Astrocyte (in vitro differentiated cells and primary cell): ENCODE measurements around the gene NOLC1.

Experiments used
- EZH2 ChIP-seq: IDR thresholded peaks from 2 replicates; pipeline ENCODE4 v1.6.1; 2012; ENCODE audit warnings: mild to moderate bottlenecking, low read length, inconsistent platforms; ENCODE audit not compliant: insufficient read depth
- TF ChIP-seq, protein P1 (sequence below): IDR thresholded peaks from 2 replicates; pipeline ENCODE4 v1.5.1; 2011; ENCODE audit warnings: low read depth, mild to moderate bottlenecking, inconsistent platforms, low read length, moderate library complexity; ENCODE audit not compliant: insufficient read depth

DNA sequence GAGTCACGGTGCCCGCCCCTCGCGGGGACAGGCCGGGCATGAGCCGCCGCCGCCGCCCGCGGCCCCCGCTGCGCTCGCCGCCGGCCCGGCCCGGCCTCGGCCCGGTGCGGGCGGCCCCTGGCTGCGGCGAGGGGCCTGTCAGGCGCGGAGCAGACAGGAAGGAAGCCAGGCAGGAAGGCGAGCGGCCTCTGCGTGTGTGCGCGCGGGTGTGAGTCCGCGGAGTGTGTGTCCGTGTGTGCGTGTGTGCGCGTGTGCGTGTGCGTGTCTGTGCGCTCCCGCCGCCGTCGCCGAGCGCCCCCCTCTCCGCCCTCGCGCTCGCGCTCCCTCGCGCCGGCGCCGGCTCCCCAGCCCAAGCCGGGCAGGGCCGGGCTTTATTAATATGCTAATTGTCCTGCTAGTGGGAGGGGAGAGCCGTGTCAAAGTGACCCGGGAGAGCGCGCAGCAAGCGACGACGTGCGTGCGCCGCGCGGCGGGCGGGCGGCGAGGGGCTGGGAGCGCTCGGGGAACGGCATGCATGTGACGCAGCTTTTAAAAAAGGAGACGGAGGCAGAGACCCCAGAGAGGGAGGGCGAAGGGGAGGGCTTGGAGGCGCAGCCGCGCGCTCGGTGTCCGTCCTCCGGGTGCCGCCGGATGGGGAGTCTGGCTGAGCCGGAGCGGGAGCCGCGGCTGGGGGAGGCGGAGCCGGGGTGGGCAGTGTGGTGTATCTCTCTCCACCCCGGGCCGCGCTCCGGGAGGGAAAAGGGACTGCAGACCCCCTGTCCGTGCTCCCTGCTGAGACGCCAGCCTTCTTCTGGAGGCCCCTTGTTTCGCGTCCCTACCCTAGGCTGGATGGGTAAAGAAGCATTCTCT is 31.8 kb upstream of the NOLC1 start, which contains the start of gene LDB1:
- TF ChIP-seq, protein P1, sequence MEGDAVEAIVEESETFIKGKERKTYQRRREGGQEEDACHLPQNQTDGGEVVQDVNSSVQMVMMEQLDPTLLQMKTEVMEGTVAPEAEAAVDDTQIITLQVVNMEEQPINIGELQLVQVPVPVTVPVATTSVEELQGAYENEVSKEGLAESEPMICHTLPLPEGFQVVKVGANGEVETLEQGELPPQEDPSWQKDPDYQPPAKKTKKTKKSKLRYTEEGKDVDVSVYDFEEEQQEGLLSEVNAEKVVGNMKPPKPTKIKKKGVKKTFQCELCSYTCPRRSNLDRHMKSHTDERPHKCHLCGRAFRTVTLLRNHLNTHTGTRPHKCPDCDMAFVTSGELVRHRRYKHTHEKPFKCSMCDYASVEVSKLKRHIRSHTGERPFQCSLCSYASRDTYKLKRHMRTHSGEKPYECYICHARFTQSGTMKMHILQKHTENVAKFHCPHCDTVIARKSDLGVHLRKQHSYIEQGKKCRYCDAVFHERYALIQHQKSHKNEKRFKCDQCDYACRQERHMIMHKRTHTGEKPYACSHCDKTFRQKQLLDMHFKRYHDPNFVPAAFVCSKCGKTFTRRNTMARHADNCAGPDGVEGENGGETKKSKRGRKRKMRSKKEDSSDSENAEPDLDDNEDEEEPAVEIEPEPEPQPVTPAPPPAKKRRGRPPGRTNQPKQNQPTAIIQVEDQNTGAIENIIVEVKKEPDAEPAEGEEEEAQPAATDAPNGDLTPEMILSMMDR, result no peak
- TF ChIP-seq EZH2, result no peak
